Measurements from ENCODE around the gene CARM1.

Gene CARM1

DNA sequence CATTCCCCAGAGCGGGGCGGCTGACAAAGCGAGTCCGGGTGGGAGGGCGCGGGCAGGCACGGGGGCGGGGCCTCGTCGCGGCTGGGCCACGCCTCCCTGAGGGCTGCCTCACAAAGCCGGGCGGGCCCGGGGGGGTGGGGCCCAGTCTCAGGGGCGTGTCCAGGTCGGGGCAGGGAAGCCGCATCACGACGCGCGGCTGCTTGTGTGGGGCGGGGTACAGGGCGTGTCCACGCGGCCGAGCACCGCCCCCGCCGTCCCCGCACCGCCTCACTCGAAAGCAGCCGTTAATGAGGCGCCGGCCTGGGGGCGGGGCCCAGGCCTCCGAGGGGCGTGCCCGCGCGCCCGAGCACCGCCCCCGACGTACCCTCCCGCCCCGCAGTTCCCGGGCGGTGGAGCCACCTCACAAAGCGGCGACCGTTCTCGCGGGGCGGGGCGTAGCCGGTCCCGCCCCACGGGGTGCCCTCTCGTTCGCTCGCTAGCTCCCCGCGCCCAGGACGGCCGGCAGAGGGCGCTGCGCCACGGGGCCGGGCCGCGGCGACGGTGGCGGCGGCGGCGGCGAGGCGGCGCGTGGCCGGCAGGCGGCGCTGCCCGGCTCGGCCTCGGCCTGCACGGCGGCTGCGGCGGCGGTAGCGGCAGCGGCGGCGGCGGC is at the start of gene CARM1:
TSS of gene CARM1 (plus strand) at position 599 of the 649 bp plus-strand sequence. CDS start 150 bp downstream, outside the sequence.
- H3K4me3 ChIP-seq (ENCODE audit: low read length): peak within 1 kb of the TSS; percentile 83
- TF ChIP-seq, protein P1, sequence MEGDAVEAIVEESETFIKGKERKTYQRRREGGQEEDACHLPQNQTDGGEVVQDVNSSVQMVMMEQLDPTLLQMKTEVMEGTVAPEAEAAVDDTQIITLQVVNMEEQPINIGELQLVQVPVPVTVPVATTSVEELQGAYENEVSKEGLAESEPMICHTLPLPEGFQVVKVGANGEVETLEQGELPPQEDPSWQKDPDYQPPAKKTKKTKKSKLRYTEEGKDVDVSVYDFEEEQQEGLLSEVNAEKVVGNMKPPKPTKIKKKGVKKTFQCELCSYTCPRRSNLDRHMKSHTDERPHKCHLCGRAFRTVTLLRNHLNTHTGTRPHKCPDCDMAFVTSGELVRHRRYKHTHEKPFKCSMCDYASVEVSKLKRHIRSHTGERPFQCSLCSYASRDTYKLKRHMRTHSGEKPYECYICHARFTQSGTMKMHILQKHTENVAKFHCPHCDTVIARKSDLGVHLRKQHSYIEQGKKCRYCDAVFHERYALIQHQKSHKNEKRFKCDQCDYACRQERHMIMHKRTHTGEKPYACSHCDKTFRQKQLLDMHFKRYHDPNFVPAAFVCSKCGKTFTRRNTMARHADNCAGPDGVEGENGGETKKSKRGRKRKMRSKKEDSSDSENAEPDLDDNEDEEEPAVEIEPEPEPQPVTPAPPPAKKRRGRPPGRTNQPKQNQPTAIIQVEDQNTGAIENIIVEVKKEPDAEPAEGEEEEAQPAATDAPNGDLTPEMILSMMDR (conservative IDR thresholded peaks at IDR 0.05; ENCODE audit: low read length): peak; percentile 37

DNA sequence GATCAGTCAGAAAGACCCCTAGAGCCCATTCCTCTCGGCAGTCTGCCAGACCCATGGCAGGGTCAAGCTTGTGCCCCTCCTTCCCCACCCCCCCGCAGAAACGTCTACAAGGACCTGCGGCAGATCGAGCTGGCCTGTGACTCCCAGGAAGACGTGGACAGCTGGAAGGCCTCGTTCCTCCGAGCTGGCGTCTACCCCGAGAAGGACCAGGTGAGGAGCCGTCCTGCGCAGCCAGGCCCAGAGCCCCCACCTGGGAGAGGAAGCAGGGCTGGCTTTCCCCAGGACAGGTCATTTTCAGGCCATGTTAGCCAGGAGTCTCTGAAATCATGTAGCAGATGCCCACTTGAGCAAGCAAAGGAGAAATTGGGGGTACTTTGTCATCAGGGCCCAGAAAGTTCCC is 47.7 kb upstream of the CARM1 start:
- H3K4me3 ChIP-seq (ENCODE audit: low read length): no peak overlapping the region
- DNase-seq (ENCODE audit: low read depth): no peak
- TF ChIP-seq, protein P1 (conservative IDR thresholded peaks at IDR 0.05; ENCODE audit: low read length): no peak

More for the DNA sequence above, at the start of gene CARM1:
- peak; percentile 98 for DNase-seq (ENCODE audit: low read depth)

DNA sequence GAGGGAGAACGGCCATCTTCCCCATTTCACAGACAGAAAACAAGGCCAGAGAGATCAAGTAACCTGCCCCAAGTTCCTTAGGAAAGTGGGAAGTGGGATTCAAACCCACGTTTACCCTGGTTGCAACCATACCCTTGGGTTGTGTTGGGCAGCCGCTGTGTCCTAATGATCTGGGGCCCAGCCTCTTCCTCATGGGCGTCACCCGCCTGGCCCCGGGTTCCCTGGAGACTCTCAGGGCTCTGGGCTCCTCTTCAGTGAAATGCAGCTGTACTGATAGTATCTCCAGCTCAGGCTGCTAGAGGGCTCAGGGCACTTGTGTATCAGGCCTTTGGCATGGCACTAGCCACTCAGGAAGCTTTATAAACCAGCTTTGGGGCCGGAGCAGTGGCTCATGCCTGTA is 45.1 kb upstream of the CARM1 start:
- DNase-seq (ENCODE audit: low read depth): no peak
- TF ChIP-seq, protein P1 (conservative IDR thresholded peaks at IDR 0.05; ENCODE audit: low read length): no peak
- H3K4me3 ChIP-seq (ENCODE audit: low read length): no peak overlapping the region

DNA sequence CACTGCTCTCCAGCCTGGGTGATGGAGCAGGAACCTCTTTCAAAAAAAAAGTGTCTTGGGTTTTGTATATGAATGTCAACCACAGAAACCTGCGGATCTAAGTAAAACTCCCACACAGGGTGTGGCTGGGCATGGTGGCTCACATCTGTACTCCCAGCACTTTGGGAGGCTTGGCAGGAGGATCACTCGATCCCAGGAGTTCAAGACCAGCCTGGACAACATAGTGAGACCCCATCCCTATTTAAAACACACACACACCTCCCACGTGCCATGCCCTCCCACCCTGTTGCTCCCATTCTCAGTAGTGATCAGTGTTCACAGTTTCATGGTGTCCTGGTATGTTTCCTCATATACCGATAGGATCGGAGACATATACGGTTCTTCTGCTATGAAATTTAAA is 44.5 kb upstream of the CARM1 start:
- TF ChIP-seq, protein P1 (conservative IDR thresholded peaks at IDR 0.05; ENCODE audit: low read length): no peak
- no peak for DNase-seq (ENCODE audit: low read depth)
- no peak overlapping the region for H3K4me3 ChIP-seq (ENCODE audit: low read length)

DNA sequence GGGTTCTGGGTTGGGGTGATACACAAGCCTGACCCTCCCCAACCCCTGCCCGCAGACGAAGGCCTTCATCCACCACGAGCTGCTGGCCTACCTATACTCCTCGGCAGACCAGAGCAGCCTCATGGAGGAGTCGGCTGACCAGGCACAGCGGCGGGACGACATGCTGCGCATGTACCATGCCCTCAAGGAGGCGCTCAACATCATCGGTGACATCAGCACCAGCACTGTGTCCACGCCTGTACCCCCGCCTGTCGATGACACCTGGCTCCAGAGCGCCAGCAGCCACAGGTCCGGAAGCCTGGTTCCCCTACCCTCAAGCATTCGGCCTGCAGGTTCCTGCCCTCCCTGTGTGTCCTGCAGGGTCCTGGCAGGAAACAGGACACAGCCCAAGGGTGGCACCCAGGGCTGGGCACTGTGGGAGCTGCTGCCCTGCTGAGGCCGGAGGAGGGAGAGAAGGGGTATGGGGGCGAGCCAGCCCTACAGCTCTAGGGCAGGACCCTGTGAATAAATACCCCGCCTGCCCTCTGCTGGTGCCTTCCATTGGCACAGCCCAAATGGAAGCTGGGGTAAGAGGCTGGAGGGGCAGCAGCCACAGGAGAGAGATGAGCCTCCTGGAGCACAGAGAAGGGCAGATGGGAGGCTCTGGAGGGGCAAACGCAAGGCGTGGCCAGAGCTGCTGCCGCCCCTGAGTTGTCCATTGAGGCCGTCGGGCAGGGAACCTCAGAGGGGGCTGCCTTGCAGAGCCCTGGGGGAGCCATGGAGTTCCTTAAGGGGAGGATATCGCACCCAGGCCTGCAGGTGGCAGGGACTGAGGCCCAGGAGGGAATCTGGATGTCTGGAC is 42.2 kb upstream of the CARM1 start:
- DNase-seq (ENCODE audit: low read depth): no peak
- TF ChIP-seq, protein P1 (conservative IDR thresholded peaks at IDR 0.05; ENCODE audit: low read length): no peak; the same call in 1 of the 2 replicates
- no peak overlapping the region for H3K4me3 ChIP-seq (ENCODE audit: low read length)

DNA sequence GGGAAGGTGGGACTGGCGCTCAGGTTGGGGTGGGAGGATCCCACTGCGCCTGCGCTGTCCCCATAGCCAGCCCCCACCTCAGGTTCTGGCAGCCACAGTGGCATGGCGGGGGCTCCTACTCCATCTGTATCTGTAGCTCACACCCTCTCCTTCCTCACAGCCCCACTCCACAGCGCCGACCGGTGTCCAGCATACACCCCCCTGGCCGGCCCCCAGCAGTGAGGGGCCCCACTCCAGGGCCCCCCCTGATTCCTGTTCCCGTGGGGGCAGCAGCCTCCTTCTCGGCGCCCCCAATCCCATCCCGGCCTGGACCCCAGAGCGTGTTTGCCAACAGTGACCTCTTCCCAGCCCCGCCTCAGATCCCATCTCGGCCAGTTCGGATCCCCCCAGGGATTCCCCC is 41.4 kb upstream of the CARM1 start:
- H3K4me3 ChIP-seq (ENCODE audit: low read length): no peak overlapping the region
- TF ChIP-seq, protein P1 (conservative IDR thresholded peaks at IDR 0.05; ENCODE audit: low read length): no peak
- no peak for DNase-seq (ENCODE audit: low read depth)

All from AG10803 (cell line).